GM20431 (cell line): ENCODE data around the gene SFTA2.

ENCODE experiments used
- in situ Hi-C: fragments of 300-500 bp; cut with MseI, MboI; formaldehyde crosslinking; loops from one replicate; pipeline ENCODE4 v1.15.0; 2020; ENCODE audit warnings: low sequenced_read_pairs; ENCODE audit not compliant: unreplicated experiment

Gene SFTA2

GRCh38 chr6:30945281-30945680 is 13.3 kb upstream of the SFTA2 start:
- in situ Hi-C loops: no loop called here

GRCh38 chr6:30944051-30944450 is 12.1 kb upstream of the SFTA2 start:
- in situ Hi-C loops: no loop called here

GRCh38 chr6:30942338-30943060 is 10.5 kb upstream of the SFTA2 start:
- in situ Hi-C loops: no loop called here

GRCh38 chr6:30940361-30940986 is 8.5 kb upstream of the SFTA2 start, which contains the start of gene MUCL3:
Gene MUCL3 (plus strand): TSS chr6:30940973. CDS start chr6:30941000, 27 bp downstream.
- in situ Hi-C loops: no loop called here

GRCh38 chr6:30939473-30939872 is 7.5 kb upstream of the SFTA2 start:
- in situ Hi-C loops: no loop called here

GRCh38 chr6:30938730-30939129 is 6.8 kb upstream of the SFTA2 start:
- in situ Hi-C loops: no loop called here

- in situ Hi-C loops: no loop called here
Observed at GRCh38 chr6:30937265-30937664, 5.3 kb upstream of the SFTA2 start.

- in situ Hi-C loops: no loop called here
Observed at GRCh38 chr6:30935018-30935417, 3.0 kb upstream of the SFTA2 start.

GRCh38 chr6:30932665-30933365 is 845 bp upstream of the SFTA2 start:
- in situ Hi-C loops: no loop called here

GRCh38 chr6:30931272-30931671 is 698 bp downstream of the SFTA2 start:
- in situ Hi-C loops: no loop called here

GRCh38 chr6:30930506-30930905 is 1.5 kb downstream of the SFTA2 start:
- in situ Hi-C loops: no loop called here

GRCh38 chr6:30928677-30929076 is 3.3 kb downstream of the SFTA2 start:
- in situ Hi-C loops: loop anchor here (10.0 kb wide), 1 partner anchor 146 kb away; no protein-coding TSS in a partner anchor

GRCh38 chr6:30927080-30927479 is 4.9 kb downstream of the SFTA2 start:
- in situ Hi-C loops: loop anchor here (10.0 kb wide), 1 partner anchor 148 kb away; no protein-coding TSS in a partner anchor

GRCh38 chr6:30926644-30927043 is 5.3 kb downstream of the SFTA2 start:
- in situ Hi-C loops: loop anchor here (10.0 kb wide), 1 partner anchor 148 kb away; no protein-coding TSS in a partner anchor

GRCh38 chr6:30924040-30924627 is 7.8 kb downstream of the SFTA2 start:
- in situ Hi-C loops: loop anchor here (10.0 kb wide), 1 partner anchor 151 kb away; no protein-coding TSS in a partner anchor

GRCh38 chr6:30922447-30922852 is 9.5 kb downstream of the SFTA2 start:
- in situ Hi-C loops: loop anchor here (10.0 kb wide), 1 partner anchor 152 kb away; no protein-coding TSS in a partner anchor

GRCh38 chr6:30918670-30919069 is 13.3 kb downstream of the SFTA2 start:
- in situ Hi-C loops: no loop called here

- in situ Hi-C loops: no loop called here
Observed at GRCh38 chr6:30917487-30917886, 14.5 kb downstream of the SFTA2 start.

- in situ Hi-C loops: no loop called here
Observed at GRCh38 chr6:30917041-30917440, 14.9 kb downstream of the SFTA2 start.

GRCh38 chr6:30915591-30915946 is 16.4 kb downstream of the SFTA2 start:
- in situ Hi-C loops: no loop called here
